GM19397 (cell line): ENCODE data around the gene TMED1.
"Not testable (repeated sequence)": the region's sequence is repeated elsewhere in the genome, so short reads cannot be mapped to it uniquely, and the experiment has no call there.

Experiments used
- ATAC-seq: cut with Tn5 transposase; IDR thresholded peaks from one replicate; pipeline ENCODE4 v1.9.1; 2021; ENCODE audit warnings: mild to moderate bottlenecking, moderate library complexity; ENCODE audit not compliant: unreplicated experiment

The TMED1 gene

GRCh38 chr19:10862561-10863106 is 26.6 kb upstream of the TMED1 start:
- ATAC-seq, result no peak

GRCh38 chr19:10861103-10861651 is 25.2 kb upstream of the TMED1 start:
- ATAC-seq, result no peak

- no peak for ATAC-seq
These were observed 22.3 kb upstream of the TMED1 start for GRCh38 chr19:10858204-10858828.

- ATAC-seq, result not testable (repeated sequence)
These were observed 20.9 kb upstream of the TMED1 start for GRCh38 chr19:10856899-10857298.

- no peak for ATAC-seq
These were observed 20.0 kb upstream of the TMED1 start for GRCh38 chr19:10855879-10856522.

GRCh38 chr19:10854350-10855089 is 18.5 kb upstream of the TMED1 start:
- ATAC-seq, result no peak

- no peak for ATAC-seq
These were observed 16.9 kb upstream of the TMED1 start for GRCh38 chr19:10852941-10853340.

- ATAC-seq, result no peak
These were observed 16.2 kb upstream of the TMED1 start for GRCh38 chr19:10852098-10852800.

GRCh38 chr19:10850631-10851030 is 14.6 kb upstream of the TMED1 start:
- no peak for ATAC-seq

GRCh38 chr19:10848230-10848856 is 12.3 kb upstream of the TMED1 start, which contains the start of gene C19orf38:
Gene C19orf38, plus strand, starts transcription at chr19:10848415. Its CDS starts 94 bp downstream, at chr19:10848509.
- no peak for ATAC-seq

GRCh38 chr19:10846500-10847202 is 10.6 kb upstream of the TMED1 start:
- no peak for ATAC-seq

GRCh38 chr19:10842788-10843187 is 6.8 kb upstream of the TMED1 start:
- ATAC-seq, result no peak

GRCh38 chr19:10839114-10840050 is 3.4 kb upstream of the TMED1 start:
- ATAC-seq, result no peak

GRCh38 chr19:10838377-10838776 is 2.4 kb upstream of the TMED1 start:
- ATAC-seq, result no peak

GRCh38 chr19:10837649-10838048 is 1.6 kb upstream of the TMED1 start:
- not testable (repeated sequence) for ATAC-seq

- ATAC-seq, result peak; percentile 22
These were observed 693 bp upstream of the TMED1 start for GRCh38 chr19:10836479-10837330.

GRCh38 chr19:10835089-10835753 is 791 bp downstream of the TMED1 start:
- no peak for ATAC-seq
